SK-N-SH (cell line): ENCODE measurements around the gene RAE1. TPM values are rescaled to one million over a fixed set of nuclear protein-coding genes. Genes with fewer than 3 reads are reported as not detected.

Experiments
- CTCF ChIA-PET: fragments of 300-600, 350-600 bp; formaldehyde crosslinking; extraction: SDS; loops from one replicate; lab custom pipeline; 2021; lab: Yijun Ruan, JAX
- POLR2A ChIA-PET: fragments of 350-600 bp; sonication (Branson Sonifier 250); formaldehyde crosslinking; extraction: SDS; loops from one replicate; lab custom pipeline; 2020; ENCODE audit warnings: antibody characterized with exemption, inconsistent platforms; lab: Yijun Ruan, JAX
- DNase-seq: peaks from one replicate; pipeline ENCODE4 v3.0.0; 2012
- H2AFZ ChIP-seq: fragments of 200-600 bp; sonication (generic); 2 replicates; pipeline ENCODE4 v1.8.1; 2016; ENCODE audit warnings: antibody characterized with exemption, mild to moderate bottlenecking, low read depth
- H3F3A ChIP-seq: fragments of 200-600 bp; sonication (generic); replicated peaks from 2 replicates; pipeline ENCODE3; 2016; ENCODE audit warnings: antibody characterized with exemption, mild to moderate bottlenecking; ENCODE audit not compliant: insufficient read depth
- H3K27ac ChIP-seq, 2 experiments: fragments of 200-500 bp in 1 of 2; fragments of 200-600 bp in 1 of 2; sonication (Bioruptor generic) in 1 of 2; sonication (generic), shearing (Covaris generic) in 1 of 2; 2 replicates each; pipeline versions ENCODE4 v1.5.1 to v1.6.1; 2014 to 2016; ENCODE audit warnings: low read depth in 2 of 2, inconsistent platforms in 1 of 2, low read length in 1 of 2, mild to moderate bottlenecking in 1 of 2, mixed read lengths in 1 of 2
- H3K27me3 ChIP-seq: fragments of 200-600 bp; sonication (generic), shearing (Covaris generic); 2 replicates; pipeline ENCODE4 v1.6.1; 2016; ENCODE audit warnings: mixed run types; ENCODE audit not compliant: insufficient read depth
- H3K36me3 ChIP-seq, 2 experiments: fragments of 200-500 bp in 1 of 2; fragments of 200-600 bp in 1 of 2; sonication (Bioruptor generic) in 1 of 2; sonication (generic) in 1 of 2; replicated peaks in 1 of 2; 2 replicates each; pipeline versions ENCODE3 to v1.5.1; 2014 to 2016; ENCODE audit warnings: low read length in 1 of 2, mild to moderate bottlenecking in 1 of 2; ENCODE audit not compliant: insufficient read depth in 2 of 2, control insufficient read depth in 1 of 2
- H3K4me1 ChIP-seq, 2 experiments: fragments of 200-500 bp in 1 of 2; fragments of 200-600 bp in 1 of 2; sonication (Bioruptor generic) in 1 of 2; sonication (generic), shearing (Covaris generic) in 1 of 2; 2 replicates each; pipeline versions ENCODE4 v1.5.1 to v1.6.1; 2014 to 2016; ENCODE audit warnings: low read depth in 1 of 2, low read length in 1 of 2, mixed run types in 1 of 2; ENCODE audit not compliant: insufficient read depth in 2 of 2, control insufficient read depth in 1 of 2
- H3K4me2 ChIP-seq: fragments of 200-600 bp; sonication (generic), shearing (Covaris generic); 2 replicates; pipeline ENCODE4 v1.6.1; 2017; ENCODE audit warnings: mixed run types
- H3K4me3 ChIP-seq, 2 experiments: fragments of 200-500 bp in 1 of 2; fragments of 200-600 bp in 1 of 2; sonication (Bioruptor generic) in 1 of 2; sonication (generic), shearing (Covaris generic) in 1 of 2; 2 replicates each; pipeline versions ENCODE4 v1.5.1 to v1.8.1; 2014 to 2016; ENCODE audit warnings: low read depth in 2 of 2, inconsistent platforms in 1 of 2, low read length in 1 of 2, mild to moderate bottlenecking in 1 of 2, mixed read lengths in 1 of 2, moderate library complexity in 1 of 2
- H3K79me2 ChIP-seq: fragments of 200-600 bp; sonication (generic); 2 replicates; pipeline ENCODE4 v1.8.1; 2017; ENCODE audit warnings: mild to moderate bottlenecking; ENCODE audit not compliant: insufficient read depth
- H3K9ac ChIP-seq: fragments of 200-600 bp; sonication (generic); 2 replicates; pipeline ENCODE4 v1.6.1; 2017; ENCODE audit warnings: mixed run types
- H3K9me2 ChIP-seq: fragments of 200-600 bp; sonication (generic); 2 replicates; pipeline ENCODE4 v1.6.1; 2017; ENCODE audit warnings: mixed run types
- H3K9me3 ChIP-seq: fragments of 200-600 bp; sonication (generic); 2 replicates; pipeline ENCODE4 v1.6.1; 2017; ENCODE audit warnings: mixed run types, mild to moderate bottlenecking, moderate library complexity
- H4K20me1 ChIP-seq: fragments of 200-600 bp; sonication (generic); 2 replicates; pipeline ENCODE4 v1.6.1; 2017; ENCODE audit warnings: mild to moderate bottlenecking, mixed run types; ENCODE audit not compliant: insufficient read depth
- CHD2 ChIP-seq: fragments of 150-350 bp; IDR thresholded peaks from 2 replicates; pipeline ENCODE4 v1.6.1; 2018; ENCODE audit warnings: low read length; ENCODE audit not compliant: partially characterized antibody
- CTCF ChIP-seq: fragments of 200-600 bp; sonication (generic); IDR thresholded peaks from 2 replicates; pipeline ENCODE4 v1.6.1; 2017; ENCODE audit warnings: antibody characterized with exemption, mild to moderate bottlenecking, moderate library complexity
- ELF1 ChIP-seq: IDR thresholded peaks from 2 replicates; pipeline ENCODE4 v1.4.0; 2012
- EP300 ChIP-seq, 2 experiments: IDR thresholded peaks; 2 replicates each; pipeline versions ENCODE4 v1.4.0 to v1.6.1; 2012; ENCODE audit warnings: borderline replicate concordance in 1 of 2, low read depth in 1 of 2, low read length in 1 of 2
- EZH2phosphoT487 ChIP-seq: fragments of 200-600 bp; sonication (generic); IDR thresholded peaks from 2 replicates; pipeline ENCODE4 v1.6.1; 2017; ENCODE audit warnings: low read depth, mixed run types, mild to moderate bottlenecking, antibody characterized with exemption, moderate library complexity, borderline replicate concordance
- FOSL2 ChIP-seq: IDR thresholded peaks from 2 replicates; pipeline ENCODE4 v1.4.0; 2012; ENCODE audit warnings: low read depth, mild to moderate bottlenecking, moderate library complexity, borderline replicate concordance
- FOXM1 ChIP-seq: IDR thresholded peaks from 2 replicates; pipeline ENCODE4 v1.4.0; 2012; ENCODE audit warnings: low read depth, mild to moderate bottlenecking
- MEF2A ChIP-seq: IDR thresholded peaks from 2 replicates; pipeline ENCODE4 v1.4.0; 2012; ENCODE audit warnings: low read depth, borderline replicate concordance
- PBX3 ChIP-seq: IDR thresholded peaks from 2 replicates; pipeline ENCODE4; 2012
- POLR2AphosphoS5 ChIP-seq: IDR thresholded peaks from 2 replicates; pipeline ENCODE4 v1.6.1; 2012; ENCODE audit warnings: low read depth, low read length
- RAD21 ChIP-seq: IDR thresholded peaks from 2 replicates; pipeline ENCODE4 v1.6.1; 2012; ENCODE audit warnings: mild to moderate bottlenecking, low read length
- RXRA ChIP-seq: IDR thresholded peaks from 2 replicates; pipeline ENCODE4 v1.4.0; 2012; ENCODE audit warnings: low read depth, mild to moderate bottlenecking, borderline replicate concordance
- TEAD4 ChIP-seq: IDR thresholded peaks from 2 replicates; pipeline ENCODE4 v1.4.0; 2012; ENCODE audit warnings: mild to moderate bottlenecking, borderline replicate concordance; ENCODE audit not compliant: insufficient read depth
- WGBS: methylation state at CpG from one replicate; pipeline ENCODE4 v1.1.6; 2017; ENCODE audit warnings: low lambda C conversion rate; 5-methylcytosine and 5-hydroxymethylcytosine counted together
- polyA plus RNA-seq, 3 experiments: library from polyadenylated mRNA; depleted of rRNA; stranded (reverse); fragments of >200 nt; gene quantifications; 2 replicates each; pipeline ENCODE4 v1.2.3, GENCODE V29; 2012
- TF ChIP-seq, protein P1 (sequence below): IDR thresholded peaks from 2 replicates; pipeline ENCODE4 v1.4.0; 2012; ENCODE audit warnings: low read depth, borderline replicate concordance
- TF ChIP-seq, protein P2 (sequence below): fragments of 150-350 bp; IDR thresholded peaks from 2 replicates; pipeline ENCODE4 v1.6.1; 2016; ENCODE audit warnings: mild to moderate bottlenecking, low read depth, low read length
- TF ChIP-seq, protein P3 (sequence below): fragments of 150-350 bp; IDR thresholded peaks from 2 replicates; pipeline ENCODE4 v1.6.1; 2017; ENCODE audit warnings: antibody characterized with exemption, low read length, low read depth, borderline replicate concordance

The RAE1 gene
- polyA plus RNA-seq, 1 of the 3 experiments (the other 2 are of a cell fraction), result 82.4 TPM

DNA sequence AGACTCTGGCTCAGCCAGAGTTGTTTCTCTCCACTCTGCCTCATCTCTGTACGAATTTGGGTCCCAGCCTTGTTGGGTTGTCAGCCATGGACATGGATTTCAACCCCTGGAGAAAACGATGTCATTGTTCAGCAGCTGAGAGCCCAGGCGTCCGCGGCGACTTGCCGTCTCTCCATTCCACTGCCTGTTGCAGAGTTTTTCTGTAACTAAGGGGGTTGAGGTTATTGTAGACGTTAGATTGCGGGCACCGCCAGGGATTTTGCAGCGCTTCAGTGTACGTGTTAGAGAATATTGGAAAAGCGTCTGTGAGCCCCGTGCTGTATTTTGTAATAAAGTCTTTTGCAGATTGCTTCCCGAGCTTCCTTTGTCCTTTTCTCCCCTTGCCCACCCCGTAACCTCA lies 27.1 kb downstream of the RAE1 start:
- Histone ChIP-seq H2AFZ (no peak overlapping the region), H3K4me3 (no peak overlapping the region), H3K9me3 (no peaks in the 10 kb centered on the region), H3K9ac (no peak overlapping the region), H4K20me1 (no peaks in the 10 kb centered on the region), H3K4me2 (no peak overlapping the region), H3K27me3 (no peaks in the 10 kb centered on the region), H3K79me2 (no peaks in the 10 kb centered on the region), H3K9me2 (no peaks in the 10 kb centered on the region), H3K36me3 (peaks cover 9 to 67% of the 10 kb centered on the region in 2 experiments), H3K27ac (no peak overlapping the region), H3K4me1 (no peaks in the 10 kb centered on the region), H3F3A (no peaks in the 10 kb centered on the region)
- ChIA-PET CTCF (interaction anchor here (4.6 to 6.0 kb wide), 2 partner anchors 114 to 121 kb away, joined by 37 to 38 read pairs; no protein-coding TSS in a partner anchor), POLR2A (no interaction called here)
- DNase-seq, result no peak
- no peak for TF ChIP-seq ELF1
- no peak for TF ChIP-seq MEF2A
- TF ChIP-seq EP300 (IDR thresholded peaks at IDR 0.05; ENCODE audit: borderline replicate concordance in 1 of 2, low read depth in 1 of 2, low read length in 1 of 2), result no peak
- no peak for TF ChIP-seq EZH2phosphoT487
- TF ChIP-seq, protein P1, sequence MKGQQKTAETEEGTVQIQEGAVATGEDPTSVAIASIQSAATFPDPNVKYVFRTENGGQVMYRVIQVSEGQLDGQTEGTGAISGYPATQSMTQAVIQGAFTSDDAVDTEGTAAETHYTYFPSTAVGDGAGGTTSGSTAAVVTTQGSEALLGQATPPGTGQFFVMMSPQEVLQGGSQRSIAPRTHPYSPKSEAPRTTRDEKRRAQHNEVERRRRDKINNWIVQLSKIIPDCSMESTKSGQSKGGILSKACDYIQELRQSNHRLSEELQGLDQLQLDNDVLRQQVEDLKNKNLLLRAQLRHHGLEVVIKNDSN, result no peak
- no peak for TF ChIP-seq POLR2AphosphoS5
- no peak for TF ChIP-seq RAD21
- TF ChIP-seq FOXM1, result no peak
- no peak for TF ChIP-seq CTCF
- TF ChIP-seq FOSL2, result no peak
- TF ChIP-seq PBX3, result no peak
- TF ChIP-seq, protein P2, sequence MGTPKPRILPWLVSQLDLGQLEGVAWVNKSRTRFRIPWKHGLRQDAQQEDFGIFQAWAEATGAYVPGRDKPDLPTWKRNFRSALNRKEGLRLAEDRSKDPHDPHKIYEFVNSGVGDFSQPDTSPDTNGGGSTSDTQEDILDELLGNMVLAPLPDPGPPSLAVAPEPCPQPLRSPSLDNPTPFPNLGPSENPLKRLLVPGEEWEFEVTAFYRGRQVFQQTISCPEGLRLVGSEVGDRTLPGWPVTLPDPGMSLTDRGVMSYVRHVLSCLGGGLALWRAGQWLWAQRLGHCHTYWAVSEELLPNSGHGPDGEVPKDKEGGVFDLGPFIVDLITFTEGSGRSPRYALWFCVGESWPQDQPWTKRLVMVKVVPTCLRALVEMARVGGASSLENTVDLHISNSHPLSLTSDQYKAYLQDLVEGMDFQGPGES, result no peak
- TF ChIP-seq TEAD4, result no peak
- TF ChIP-seq, protein P3, sequence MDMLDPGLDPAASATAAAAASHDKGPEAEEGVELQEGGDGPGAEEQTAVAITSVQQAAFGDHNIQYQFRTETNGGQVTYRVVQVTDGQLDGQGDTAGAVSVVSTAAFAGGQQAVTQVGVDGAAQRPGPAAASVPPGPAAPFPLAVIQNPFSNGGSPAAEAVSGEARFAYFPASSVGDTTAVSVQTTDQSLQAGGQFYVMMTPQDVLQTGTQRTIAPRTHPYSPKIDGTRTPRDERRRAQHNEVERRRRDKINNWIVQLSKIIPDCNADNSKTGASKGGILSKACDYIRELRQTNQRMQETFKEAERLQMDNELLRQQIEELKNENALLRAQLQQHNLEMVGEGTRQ, result no peak
- no peak for TF ChIP-seq RXRA
- TF ChIP-seq CHD2, result no peak
- WGBS, result 94% methylated on average over 16 of the region's 16 CpGs
